Stomach (tissue), 9 donors: ENCODE data around the gene MAOA. TPM values are rescaled to one million over a fixed set of nuclear protein-coding genes. Genes with fewer than 3 reads are reported as not detected.

Source experiments
- DNase-seq, 2 donors: peaks; one replicate each; pipeline versions ENCODE4 v3.0.0 to v3.0.0-alpha.2; 2013 to 2019
- H3K27ac ChIP-seq, 5 donors: fragments of 200-600 bp in 4 of 5; sonication (generic) in 4 of 5; one replicate each; pipeline ENCODE4 v1.5.1; 2013 to 2019; ENCODE audit warnings: mild to moderate bottlenecking in 1 of 5, moderate library complexity in 1 of 5
- H3K27me3 ChIP-seq, 3 donors: fragments of 200-600 bp; sonication (generic); one replicate each; pipeline ENCODE4 v1.5.1; 2017 to 2019; ENCODE audit warnings: mixed run types in 1 of 3
- H3K36me3 ChIP-seq, 4 donors: fragments of 200-600 bp; sonication (generic); 1 replicate in 3 of 4; 2 replicates in 1 of 4; pipeline ENCODE4 v1.5.1; 2016 to 2019
- H3K4me1 ChIP-seq, 4 donors: fragments of 200-600 bp; sonication (generic); one replicate each; pipeline ENCODE4 v1.5.1; 2016 to 2019
- H3K4me3 ChIP-seq, 4 donors: fragments of 200-600 bp; sonication (generic) in 3 of 4; one replicate each; pipeline ENCODE4 v1.5.1; 2016 to 2019; ENCODE audit warnings: mild to moderate bottlenecking in 1 of 4
- H3K9me3 ChIP-seq, 4 donors: fragments of 200-600 bp; sonication (generic); one replicate each; pipeline ENCODE4 v1.5.1; 2016 to 2019
- CTCF ChIP-seq, 7 experiments: fragments of 450-650 bp in 4 of 7; fragments of 200-600 bp in 3 of 7; sonication (generic) in 3 of 7; IDR thresholded peaks; one replicate each; pipeline ENCODE4 v1.5.1; 2016 to 2019; ENCODE audit warnings: antibody characterized with exemption in 7 of 7, control low read depth in 2 of 7, mild to moderate bottlenecking in 1 of 7
- EP300 ChIP-seq: sonication (generic); formaldehyde crosslinking; IDR thresholded peaks from one replicate; pipeline ENCODE4 v1.6.1; 2017; ENCODE audit warnings: antibody characterized with exemption
- POLR2A ChIP-seq, 4 donors: fragments of 450-650 bp; IDR thresholded peaks; one replicate each; pipeline ENCODE4 v1.6.1; 2016; ENCODE audit warnings: antibody characterized with exemption in 4 of 4, control low read depth in 2 of 4, mild to moderate bottlenecking in 1 of 4, moderate library complexity in 1 of 4
- POLR2AphosphoS5 ChIP-seq, 3 donors: sonication (generic); formaldehyde crosslinking; IDR thresholded peaks; one replicate each; pipeline ENCODE4 v1.6.1; 2016; ENCODE audit warnings: antibody characterized with exemption in 3 of 3
- WGBS, 5 donors: extraction: QIAGEN DNeasy Blood & Tissue Kit in 3 of 5; methylation state at CpG; one replicate each; pipeline versions ENCODE4 v1.1.5 to v1.1.7; 2013 to 2018; 5-methylcytosine and 5-hydroxymethylcytosine counted together
- intact Hi-C: fragments of 100-400 bp; cut with DNase I; formaldehyde crosslinking; loops from one replicate; pipeline ENCODE4 v1.15.1; 2023; ENCODE audit warnings: low total_unique reads
- polyA plus RNA-seq, 3 donors: library from polyadenylated mRNA; stranded (reverse); fragments of 200-250 nt; gene quantifications; one replicate each; pipeline ENCODE4 v1.2.3, GENCODE V29; 2013
- total RNA-seq, 5 donors: library from RNA; depleted of rRNA; stranded (reverse); fragments of >200 nt; gene quantifications; one replicate each; pipeline versions ENCODE4 v1.1.0 to v1.2.3, GENCODE V29; 2014 to 2016
- donor health status: healthy with polysubstance abuse.
- donor health status: Bipolar disorder and iron deficiency.
- donor health status: healthy.

MAOA gene
- total and polyA plus RNA-seq, 8 donors: 47.0 to 157 (median 81.1) TPM

GRCh38 chrX:43728002-43728401, 71.9 kb downstream of the MAOA start:
- Histone ChIP-seq H3K36me3 (peaks cover 0 to 35% (median 25%) of the 10 kb centered on the region in 4 donors), H3K27ac (no peak overlapping the region), H3K27me3 (no peaks in the 10 kb centered on the region), H3K4me3 (no peak overlapping the region), H3K4me1 (peaks cover 0 to 5% (median 0%) of the 10 kb centered on the region in 4 donors), H3K9me3 (peaks cover 0 to 1% (median under 1%) of the 10 kb centered on the region in 4 donors)
- intact Hi-C loops: no loop called here
- WGBS, 5 donors: 51 to 59% (median 53%) methylated on average over 5 of the region's 5 CpGs
- TF ChIP-seq CTCF (IDR thresholded peaks at IDR 0.05): no peak
- TF ChIP-seq EP300: no peak
- TF ChIP-seq POLR2A (IDR thresholded peaks at IDR 0.05): no peak
- no peak for TF ChIP-seq POLR2AphosphoS5 (IDR thresholded peaks at IDR 0.05)
- no peak for DNase-seq

GRCh38 chrX:43728966-43729365, 72.9 kb downstream of the MAOA start:
- no peak overlapping the region for H3K27ac ChIP-seq
- H3K4me1 ChIP-seq: peaks cover 0 to 5% (median 0%) of the 10 kb centered on the region in 4 donors
- no peak overlapping the region for H3K4me3 ChIP-seq
- no peak for DNase-seq
- no peaks in the 10 kb centered on the region for H3K9me3 ChIP-seq
- TF ChIP-seq EP300 (no peak), CTCF (IDR thresholded peaks at IDR 0.05) (no peak), POLR2A (IDR thresholded peaks at IDR 0.05) (no peak), POLR2AphosphoS5 (IDR thresholded peaks at IDR 0.05) (no peak)
- H3K27me3 ChIP-seq: no peaks in the 10 kb centered on the region
- 90 to 100% (median 93%) methylated on average over 1 of the region's 1 CpG for WGBS, 5 donors
- intact Hi-C loops: no loop called here
- peaks cover 0 to 40% (median 33%) of the 10 kb centered on the region in 4 donors for H3K36me3 ChIP-seq

GRCh38 chrX:43731086-43731485, 75.0 kb downstream of the MAOA start:
- Histone ChIP-seq H3K27ac (no peak overlapping the region), H3K27me3 (no peaks in the 10 kb centered on the region), H3K9me3 (no peaks in the 10 kb centered on the region), H3K4me1 (peaks cover 0 to 5% (median 0%) of the 10 kb centered on the region in 4 donors), H3K36me3 (peaks cover 0 to 48% (median 39%) of the 10 kb centered on the region in 4 donors), H3K4me3 (no peak overlapping the region)
- intact Hi-C loops: no loop called here
- DNase-seq: no peak
- 86 to 95% (median 90%) methylated on average over 7 of the region's 7 CpGs for WGBS, 5 donors
- no peak for TF ChIP-seq CTCF (IDR thresholded peaks at IDR 0.05)
- TF ChIP-seq EP300: no peak
- no peak for TF ChIP-seq POLR2A (IDR thresholded peaks at IDR 0.05)
- TF ChIP-seq POLR2AphosphoS5 (IDR thresholded peaks at IDR 0.05): no peak

GRCh38 chrX:43733699-43734098, 77.6 kb downstream of the MAOA start:
- intact Hi-C loops: no loop called here
- TF ChIP-seq POLR2A (IDR thresholded peaks at IDR 0.05): no peak
- TF ChIP-seq EP300: no peak
- no peak for TF ChIP-seq POLR2AphosphoS5 (IDR thresholded peaks at IDR 0.05)
- no peak for TF ChIP-seq CTCF (IDR thresholded peaks at IDR 0.05)
- Histone ChIP-seq H3K36me3 (peaks cover 0 to 55% (median 51%) of the 10 kb centered on the region in 4 donors), H3K27me3 (no peaks in the 10 kb centered on the region), H3K27ac (no peak overlapping the region), H3K4me3 (no peak overlapping the region), H3K9me3 (no peaks in the 10 kb centered on the region), H3K4me1 (no peaks in the 10 kb centered on the region)
- 86 to 100% (median 90%) methylated on average over 1 of the region's 1 CpG for WGBS, 5 donors
- DNase-seq: no peak
